ENCODE measurements around the gene AKIRIN2. TPM values are rescaled to one million over a fixed set of nuclear protein-coding genes. Genes with fewer than 3 reads are reported as not detected.

Gene AKIRIN2
- total and polyA plus RNA-seq, 2 of the 13 experiments (the other 11 are each of a cell fraction or from before 2014, with no cell fraction given): 15.6 to 23.4 TPM

GRCh38 chr6:87701676-87702588 is at the start of gene AKIRIN2 (continued):
- peak; percentile 45; the same call in 1 of the 2 replicates for TF ChIP-seq ZNF609 (CRISPR knock-in tag; IDR thresholded peaks at IDR 0.05; ENCODE audit: borderline replicate concordance)
- peak; percentile 78 for TF ChIP-seq MYC (CRISPR knock-in tag; IDR thresholded peaks at IDR 0.05; ENCODE audit: borderline replicate concordance)
- no peak for TF ChIP-seq TCF12 (IDR thresholded peaks at IDR 0.05)
- 0 out of 2 replicates have a peak, but pooled peaks have one; percentile 4 for TF ChIP-seq TCF12 (CRISPR knock-in tag; IDR thresholded peaks at IDR 0.05)
- TF ChIP-seq, protein P1, sequence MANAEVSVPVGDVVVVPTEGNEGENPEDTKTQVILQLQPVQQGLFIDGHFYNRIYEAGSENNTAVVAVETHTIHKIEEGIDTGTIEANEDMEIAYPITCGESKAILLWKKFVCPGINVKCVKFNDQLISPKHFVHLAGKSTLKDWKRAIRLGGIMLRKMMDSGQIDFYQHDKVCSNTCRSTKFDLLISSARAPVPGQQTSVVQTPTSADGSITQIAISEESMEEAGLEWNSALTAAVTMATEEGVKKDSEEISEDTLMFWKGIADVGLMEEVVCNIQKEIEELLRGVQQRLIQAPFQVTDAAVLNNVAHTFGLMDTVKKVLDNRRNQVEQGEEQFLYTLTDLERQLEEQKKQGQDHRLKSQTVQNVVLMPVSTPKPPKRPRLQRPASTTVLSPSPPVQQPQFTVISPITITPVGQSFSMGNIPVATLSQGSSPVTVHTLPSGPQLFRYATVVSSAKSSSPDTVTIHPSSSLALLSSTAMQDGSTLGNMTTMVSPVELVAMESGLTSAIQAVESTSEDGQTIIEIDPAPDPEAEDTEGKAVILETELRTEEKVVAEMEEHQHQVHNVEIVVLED (CRISPR knock-in tag; IDR thresholded peaks at IDR 0.05; ENCODE audit: borderline replicate concordance): peak; percentile 74; the same call in 1 of the 2 replicates
- TF ChIP-seq, protein P2, sequence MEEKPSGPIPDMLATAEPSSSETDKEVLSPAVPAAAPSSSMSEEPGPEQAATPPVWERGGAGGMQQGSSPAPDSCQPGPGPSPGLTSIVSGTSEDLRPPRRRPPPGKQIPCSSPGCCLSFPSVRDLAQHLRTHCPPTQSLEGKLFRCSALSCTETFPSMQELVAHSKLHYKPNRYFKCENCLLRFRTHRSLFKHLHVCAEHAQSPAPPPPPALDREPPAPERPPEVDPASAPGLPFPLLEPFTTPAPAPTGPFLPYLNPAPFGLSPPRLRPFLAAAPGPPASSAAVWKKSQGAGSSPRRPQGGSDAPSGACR (CRISPR knock-in tag; IDR thresholded peaks at IDR 0.05): 0 out of 2 replicates have a peak, but pooled peaks have one; percentile 50
- no peak for TF ChIP-seq ZNF496 (CRISPR knock-in tag; IDR thresholded peaks at IDR 0.05; ENCODE audit: insufficient replicate concordance)
- TF ChIP-seq NFYB (CRISPR knock-in tag; IDR thresholded peaks at IDR 0.05): peak; percentile 38
- TF ChIP-seq CEBPB (IDR thresholded peaks at IDR 0.05; ENCODE audit: borderline replicate concordance, low read depth, low read length): peak; percentile 1; the same call in 1 of the 2 replicates
- TF ChIP-seq ZFP36L2 (CRISPR knock-in tag; IDR thresholded peaks at IDR 0.05): 0 out of 2 replicates have a peak, but pooled peaks have one; percentile 12
